ENCODE data around the gene FKBP1A.
"Not testable (repeated sequence)": the region's sequence is repeated elsewhere in the genome, so short reads cannot be mapped to it uniquely, and the experiment has no call there.

Gene FKBP1A

GRCh38 chr20:1363522-1363921 is 29.3 kb downstream of the FKBP1A start:
- DNase-seq (ENCODE audit: low spot score), result no peak

GRCh38 chr20:1362484-1362883 is 30.4 kb downstream of the FKBP1A start:
- no peak for DNase-seq (ENCODE audit: low spot score)

- no peak for DNase-seq (ENCODE audit: low spot score)
These were observed 32.6 kb downstream of the FKBP1A start for GRCh38 chr20:1360094-1360846.

GRCh38 chr20:1357921-1358671 is 34.8 kb downstream of the FKBP1A start:
- DNase-seq (ENCODE audit: low spot score), result no peak

GRCh38 chr20:1353956-1354355 is 38.9 kb downstream of the FKBP1A start:
- DNase-seq (ENCODE audit: low spot score), result no peak

- DNase-seq (ENCODE audit: low spot score), result no peak
These were observed 46.4 kb downstream of the FKBP1A start for GRCh38 chr20:1346315-1346969.

- DNase-seq (ENCODE audit: low spot score), result no peak
These were observed 47.1 kb downstream of the FKBP1A start for GRCh38 chr20:1345756-1346093.

GRCh38 chr20:1345030-1345755 is 47.7 kb downstream of the FKBP1A start:
- DNase-seq (ENCODE audit: low spot score), result no peak

GRCh38 chr20:1343446-1344124 is 49.3 kb downstream of the FKBP1A start:
- not testable (repeated sequence) for DNase-seq (ENCODE audit: low spot score)

- no peak for DNase-seq (ENCODE audit: low spot score)
These were observed 51.1 kb downstream of the FKBP1A start for GRCh38 chr20:1341561-1342265.

GRCh38 chr20:1338801-1339200 is 54.1 kb downstream of the FKBP1A start:
- DNase-seq (ENCODE audit: low spot score), result peak; percentile 6

GRCh38 chr20:1338096-1338495 is 54.8 kb downstream of the FKBP1A start:
- DNase-seq (ENCODE audit: low spot score), result peak; percentile 12

GRCh38 chr20:1337441-1337840 is 55.4 kb downstream of the FKBP1A start:
- peak; percentile 10 for DNase-seq (ENCODE audit: low spot score)

GRCh38 chr20:1336699-1337367 is 56.0 kb downstream of the FKBP1A start:
- peak; percentile 41 for DNase-seq (ENCODE audit: low spot score)

- peak; percentile 15 for DNase-seq (ENCODE audit: low spot score)
These were observed 56.7 kb downstream of the FKBP1A start for GRCh38 chr20:1335961-1336698.

- peak; percentile 14 for DNase-seq (ENCODE audit: low spot score)
These were observed 58.1 kb downstream of the FKBP1A start for GRCh38 chr20:1334761-1335160.

- DNase-seq (ENCODE audit: low spot score), result no peak
These were observed 58.5 kb downstream of the FKBP1A start for GRCh38 chr20:1334370-1334731.

GRCh38 chr20:1333462-1334369 is 59.1 kb downstream of the FKBP1A start:
- DNase-seq (ENCODE audit: low spot score), result peak; percentile 4

Data from D341Med (cell line).